Hepatocyte (in vitro differentiated cells): ENCODE results near the gene JAG1.

Source experiments
- CTCF ChIP-seq: fragments of 200-600 bp; sonication (generic); IDR thresholded peaks from 2 replicates; pipeline ENCODE4 v1.5.1; 2016; ENCODE audit warnings: antibody characterized with exemption, mild to moderate bottlenecking; ENCODE audit not compliant: poor library complexity
- EZH2 ChIP-seq: fragments of 200-600 bp; sonication (generic); IDR thresholded peaks from 2 replicates; pipeline ENCODE4 v1.6.1; 2016; ENCODE audit warnings: antibody characterized with exemption, mild to moderate bottlenecking, borderline replicate concordance
- EZH2phosphoT487 ChIP-seq: fragments of 200-600 bp; sonication (generic); IDR thresholded peaks from one replicate; pipeline ENCODE4 v1.6.1; 2018; ENCODE audit warnings: antibody characterized with exemption, mild to moderate bottlenecking, low read depth, moderate library complexity; ENCODE audit not compliant: unreplicated experiment, severe bottlenecking

- TF ChIP-seq CTCF (no peak), EZH2 (no peak), EZH2phosphoT487 (no peak)
Measured at GRCh38 chr20:10609276-10609675, 64.5 kb downstream of the JAG1 start.
